Colonic mucosa (tissue), 4 donors: ENCODE data around the gene TSPYL4. TPM values are rescaled to one million over a fixed set of nuclear protein-coding genes. Genes with fewer than 3 reads are reported as not detected.

ENCODE experiments used
- DNase-seq: peaks from one replicate; pipeline ENCODE4 v3.0.0-alpha.2; 2020
- H3K27ac ChIP-seq: fragments of 200-600 bp; one replicate; pipeline ENCODE4 v1.8.0; 2021
- H3K27me3 ChIP-seq: fragments of 200-600 bp; one replicate; pipeline ENCODE4 v1.8.0; 2021
- H3K36me3 ChIP-seq: fragments of 200-600 bp; one replicate; pipeline ENCODE4 v1.8.0; 2021
- H3K4me1 ChIP-seq: fragments of 200-600 bp; one replicate; pipeline ENCODE4 v1.8.0; 2021; ENCODE audit warnings: mild to moderate bottlenecking
- H3K4me3 ChIP-seq: fragments of 200-600 bp; one replicate; pipeline ENCODE4 v1.8.0; 2021
- H3K9ac ChIP-seq, 2 donors: one replicate each; pipeline ENCODE4 v1.7.0; 2013; ENCODE audit warnings: control low read depth in 2 of 2, low read depth in 2 of 2, low read length in 2 of 2
- H3K9me3 ChIP-seq: fragments of 200-600 bp; one replicate; pipeline ENCODE4 v1.8.0; 2021
- intact Hi-C: fragments of 100-400 bp; cut with DNase I; formaldehyde crosslinking; loops from one replicate; pipeline ENCODE4 v1.14.1; 2022
- total RNA-seq, 2 donors: library from RNA; stranded (reverse); fragmentation: NEBNext Ultra II Directional in 1 of 2; extraction: Animal tissue kit (Norgen Biotek cat#: 25700) in 1 of 2; gene quantifications; one replicate each; pipeline ENCODE4 v1.2.1, GENCODE V29; 2021
- TF ChIP-seq, protein P1 (sequence below): fragments of 200-600 bp; IDR thresholded peaks from one replicate; pipeline ENCODE4 v1.8.0; 2022; ENCODE audit warnings: antibody characterized with exemption, mild to moderate bottlenecking
- donor health status: healthy.
- donor health status: DM: no; HTN: no; CAD: no.
- donor health status: DM: no; HTN: no; CAD: no.

The TSPYL4 gene
- total RNA-seq, 2 donors from 2014 or later: 7.0 to 8.3 TPM

DNA sequence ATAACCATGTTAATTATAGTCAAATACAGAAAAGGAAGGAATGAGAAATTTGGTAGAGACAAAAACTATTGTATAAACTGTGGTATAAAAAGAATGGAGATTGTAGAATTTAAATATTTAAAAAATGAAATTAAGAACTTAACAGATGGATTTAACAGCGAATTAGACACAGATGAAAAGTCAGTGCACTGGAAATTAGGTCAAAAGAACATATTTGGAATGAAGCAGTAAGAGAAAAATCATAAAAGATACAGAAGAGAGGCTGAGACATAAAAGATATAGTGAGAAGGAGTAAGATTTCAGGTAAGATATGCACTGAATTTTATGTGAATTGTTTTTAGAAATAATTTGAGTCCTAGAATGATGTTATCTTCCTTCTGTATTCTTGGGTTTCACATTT lies 14.0 kb downstream of the TSPYL4 start:
- Histone ChIP-seq H3K27me3 (no peaks in the 10 kb centered on the region), H3K9me3 (no peaks in the 10 kb centered on the region), H3K9ac (no peak overlapping the region), H3K36me3 (no peaks in the 10 kb centered on the region), H3K4me1 (no peaks in the 10 kb centered on the region), H3K27ac (no peak overlapping the region), H3K4me3 (no peak overlapping the region)
- TF ChIP-seq, protein P1, sequence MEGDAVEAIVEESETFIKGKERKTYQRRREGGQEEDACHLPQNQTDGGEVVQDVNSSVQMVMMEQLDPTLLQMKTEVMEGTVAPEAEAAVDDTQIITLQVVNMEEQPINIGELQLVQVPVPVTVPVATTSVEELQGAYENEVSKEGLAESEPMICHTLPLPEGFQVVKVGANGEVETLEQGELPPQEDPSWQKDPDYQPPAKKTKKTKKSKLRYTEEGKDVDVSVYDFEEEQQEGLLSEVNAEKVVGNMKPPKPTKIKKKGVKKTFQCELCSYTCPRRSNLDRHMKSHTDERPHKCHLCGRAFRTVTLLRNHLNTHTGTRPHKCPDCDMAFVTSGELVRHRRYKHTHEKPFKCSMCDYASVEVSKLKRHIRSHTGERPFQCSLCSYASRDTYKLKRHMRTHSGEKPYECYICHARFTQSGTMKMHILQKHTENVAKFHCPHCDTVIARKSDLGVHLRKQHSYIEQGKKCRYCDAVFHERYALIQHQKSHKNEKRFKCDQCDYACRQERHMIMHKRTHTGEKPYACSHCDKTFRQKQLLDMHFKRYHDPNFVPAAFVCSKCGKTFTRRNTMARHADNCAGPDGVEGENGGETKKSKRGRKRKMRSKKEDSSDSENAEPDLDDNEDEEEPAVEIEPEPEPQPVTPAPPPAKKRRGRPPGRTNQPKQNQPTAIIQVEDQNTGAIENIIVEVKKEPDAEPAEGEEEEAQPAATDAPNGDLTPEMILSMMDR: no peak
- intact Hi-C loops: no loop called here
- no peak for DNase-seq

DNA sequence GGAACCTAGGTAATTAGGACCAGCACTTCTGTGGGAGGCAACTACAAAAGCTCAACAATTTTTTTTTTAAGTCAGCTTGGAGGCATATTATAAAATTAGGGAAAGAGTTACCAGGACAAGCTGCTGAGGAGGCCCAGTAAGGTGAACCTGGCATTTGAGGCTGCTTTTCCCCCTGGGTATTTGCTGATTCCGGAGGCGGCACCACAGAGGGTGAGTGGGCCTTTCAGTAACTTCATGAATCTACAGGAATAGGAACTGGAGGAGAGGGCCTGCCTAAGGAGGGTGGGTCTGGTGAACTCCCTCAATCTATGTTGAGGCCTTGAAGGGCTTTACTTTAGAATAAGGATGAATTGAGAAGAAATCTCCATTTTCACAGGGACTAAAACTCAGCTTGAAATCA lies 14.6 kb downstream of the TSPYL4 start:
- DNase-seq: no peak
- H3K9ac ChIP-seq: no peak overlapping the region
- TF ChIP-seq, protein P1: no peak
- H3K36me3 ChIP-seq: no peaks in the 10 kb centered on the region
- no peaks in the 10 kb centered on the region for H3K27me3 ChIP-seq
- H3K4me1 ChIP-seq: no peaks in the 10 kb centered on the region
- H3K27ac ChIP-seq: no peak overlapping the region
- H3K4me3 ChIP-seq: no peak overlapping the region
- intact Hi-C loops: no loop called here
- H3K9me3 ChIP-seq: no peaks in the 10 kb centered on the region

DNA sequence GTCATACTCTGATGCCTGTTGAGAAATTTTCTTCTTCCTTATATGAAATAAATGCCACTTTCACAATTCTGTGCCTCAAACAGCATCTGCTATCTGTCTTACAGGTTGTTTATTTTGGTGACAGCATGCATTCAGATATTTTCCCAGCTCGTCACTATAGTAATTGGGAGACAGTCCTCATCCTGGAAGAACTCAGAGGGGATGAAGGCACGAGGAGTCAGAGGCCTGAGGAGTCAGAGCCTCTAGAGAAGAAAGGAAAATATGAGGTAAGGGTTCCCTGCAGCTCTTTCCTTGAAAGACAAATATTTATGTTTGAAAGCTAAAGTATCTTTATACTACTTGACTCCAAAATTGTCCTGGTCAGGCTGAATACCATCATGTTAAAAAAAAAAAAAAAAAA lies 15.8 kb downstream of the TSPYL4 start:
- H3K36me3 ChIP-seq: no peaks in the 10 kb centered on the region
- no peaks in the 10 kb centered on the region for H3K4me1 ChIP-seq
- intact Hi-C loops: no loop called here
- H3K9ac ChIP-seq: no peak overlapping the region
- no peaks in the 10 kb centered on the region for H3K9me3 ChIP-seq
- no peak for DNase-seq
- TF ChIP-seq, protein P1: no peak
- no peak overlapping the region for H3K27ac ChIP-seq
- no peaks in the 10 kb centered on the region for H3K27me3 ChIP-seq
- H3K4me3 ChIP-seq: no peak overlapping the region

DNA sequence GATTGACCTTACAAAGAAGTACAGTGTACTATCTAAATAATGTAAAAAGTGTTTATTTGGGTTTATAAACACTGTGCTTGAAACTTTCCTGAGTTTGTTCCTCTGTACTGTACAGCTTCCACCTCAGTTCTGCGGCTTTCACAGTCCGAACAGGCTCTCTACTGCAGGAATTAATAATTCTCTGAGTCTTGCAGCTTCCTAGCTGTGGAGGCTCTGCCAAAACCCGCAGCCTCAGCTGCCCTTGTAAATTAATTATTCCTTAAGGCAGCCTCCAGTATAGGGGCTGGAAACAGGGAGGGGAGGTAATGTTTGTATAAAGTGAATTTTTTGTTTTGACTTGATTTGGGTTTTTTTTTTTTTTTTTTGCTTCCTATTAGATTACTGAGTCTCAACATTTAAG lies 19.2 kb downstream of the TSPYL4 start:
- H3K9me3 ChIP-seq: no peaks in the 10 kb centered on the region

DNA sequence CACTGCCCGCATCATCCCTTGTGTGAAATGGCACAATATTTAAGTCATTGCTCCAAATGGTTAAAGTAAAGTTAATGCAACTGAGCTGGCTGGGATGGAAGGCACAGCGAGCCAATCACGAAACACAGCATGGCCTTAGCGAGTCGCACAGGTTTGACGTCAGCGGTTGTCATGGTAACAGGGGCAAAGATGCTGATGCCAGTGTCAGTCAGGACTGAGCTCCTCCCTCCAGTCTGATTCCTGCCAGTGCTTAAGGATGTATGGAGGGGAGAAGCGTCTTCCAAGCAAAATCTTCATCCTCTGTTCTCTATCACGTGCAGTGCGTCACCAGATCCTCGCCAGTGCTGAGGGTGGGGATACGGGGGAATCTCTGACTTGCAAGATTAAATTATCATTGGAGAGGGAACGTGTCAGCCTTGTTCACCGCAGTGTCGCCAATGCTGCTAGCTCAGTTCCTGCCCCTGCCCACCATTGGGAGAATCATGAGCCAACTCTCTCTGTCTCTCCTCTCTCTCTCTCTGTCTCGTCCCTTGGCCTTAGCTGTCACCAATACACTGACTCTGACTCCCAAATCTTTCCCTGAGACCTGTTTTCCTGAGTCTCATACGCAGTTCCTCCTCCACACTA lies 24.5 kb downstream of the TSPYL4 start:
- Histone ChIP-seq H3K27ac (no peak overlapping the region), H3K4me3 (no peak overlapping the region), H3K36me3 (no peaks in the 10 kb centered on the region), H3K27me3 (no peaks in the 10 kb centered on the region), H3K4me1 (no peaks in the 10 kb centered on the region), H3K9me3 (no peaks in the 10 kb centered on the region), H3K9ac (no peak overlapping the region)
- TF ChIP-seq, protein P1: no peak
- intact Hi-C loops: no loop called here
- DNase-seq: peak; percentile 52

More for the DNA sequence above, 19.2 kb downstream of the TSPYL4 start:
- TF ChIP-seq, protein P1: no peak
- Histone ChIP-seq H3K27ac (no peak overlapping the region), H3K36me3 (no peaks in the 10 kb centered on the region), H3K27me3 (no peaks in the 10 kb centered on the region), H3K9ac (no peak overlapping the region), H3K4me1 (no peaks in the 10 kb centered on the region), H3K4me3 (no peak overlapping the region)
- intact Hi-C loops: no loop called here
- DNase-seq: no peak
